HepG2 (cell line): ENCODE measurements around the gene FOSB. TPM values are rescaled to one million over a fixed set of nuclear protein-coding genes. Genes with fewer than 3 reads are reported as not detected.

ENCODE experiments used
- CCDC6 ChIP-seq: sonication (generic); formaldehyde crosslinking; IDR thresholded peaks from 2 replicates; pipeline ENCODE4 v1.8.1; 2022; ENCODE audit warnings: mild to moderate bottlenecking, missing genetic modification reagents, moderate library complexity
- CHD4 ChIP-seq: fragments of 200-600 bp; sonication (generic); IDR thresholded peaks from 2 replicates; pipeline ENCODE4 v1.7.0; 2017; ENCODE audit warnings: mild to moderate bottlenecking, low read length, borderline replicate concordance
- GMEB1 ChIP-seq: sonication (generic); formaldehyde crosslinking; IDR thresholded peaks from 2 replicates; pipeline ENCODE4 v1.5.1; 2020; ENCODE audit warnings: missing genetic modification reagents, mild to moderate bottlenecking, borderline replicate concordance
- MLXIP ChIP-seq: sonication (generic); formaldehyde crosslinking; IDR thresholded peaks from 2 replicates; pipeline ENCODE4 v1.9.0; 2021; ENCODE audit warnings: missing genetic modification reagents, borderline replicate concordance
- RFXAP ChIP-seq: sonication (generic); formaldehyde crosslinking; IDR thresholded peaks from 2 replicates; pipeline ENCODE4 v1.4.0; 2020; ENCODE audit warnings: missing genetic modification reagents, borderline replicate concordance
- SPEN ChIP-seq: sonication (generic); formaldehyde crosslinking; IDR thresholded peaks from 2 replicates; pipeline ENCODE4 v1.5.1; 2020; ENCODE audit warnings: low read depth, mild to moderate bottlenecking, missing genetic modification reagents
- TBL1XR1 ChIP-seq: fragments of 150-350 bp; IDR thresholded peaks from 2 replicates; pipeline ENCODE4 v1.6.1; 2014; ENCODE audit warnings: borderline replicate concordance, low read length; ENCODE audit not compliant: partially characterized antibody
- THAP11 ChIP-seq: IDR thresholded peaks from 2 replicates; pipeline ENCODE4 v1.6.1; 2016; ENCODE audit warnings: missing biosample characterization, missing genetic modification reagents
- TIGD3 ChIP-seq: sonication (generic); formaldehyde crosslinking; IDR thresholded peaks from 2 replicates; pipeline ENCODE4 v1.5.1; 2020; ENCODE audit warnings: mild to moderate bottlenecking, missing genetic modification reagents, borderline replicate concordance
- ZBTB2 ChIP-seq: sonication (generic); formaldehyde crosslinking; IDR thresholded peaks from 2 replicates; pipeline ENCODE4 v1.8.0; 2022; ENCODE audit warnings: low read depth, missing genetic modification reagents
- ZNF354B ChIP-seq: sonication (generic); formaldehyde crosslinking; IDR thresholded peaks from 2 replicates; pipeline ENCODE4 v1.8.0; 2022; ENCODE audit warnings: mild to moderate bottlenecking, missing genetic modification reagents
- ZNF382 ChIP-seq: sonication (generic); formaldehyde crosslinking; IDR thresholded peaks from 2 replicates; pipeline ENCODE4 v1.5.0; 2020; ENCODE audit warnings: missing genetic modification reagents, mild to moderate bottlenecking, borderline replicate concordance
- ZNF383 ChIP-seq: sonication (generic); formaldehyde crosslinking; IDR thresholded peaks from 2 replicates; pipeline ENCODE4 v1.4.0; 2020; ENCODE audit warnings: missing genetic modification reagents, mild to moderate bottlenecking, borderline replicate concordance
- ZNF563 ChIP-seq: sonication (generic); formaldehyde crosslinking; IDR thresholded peaks from 2 replicates; pipeline ENCODE4 v1.8.0; 2022; ENCODE audit warnings: mild to moderate bottlenecking, moderate library complexity, missing genetic modification reagents
- ZNF639 ChIP-seq: conservative IDR thresholded peaks from 2 replicates; pipeline ENCODE4 v1.6.1; 2018; ENCODE audit warnings: missing genetic modification reagents
- polyA plus RNA-seq, 8 experiments: library from polyadenylated mRNA; depleted of rRNA in 3 of 8; stranded (reverse) in 7 of 8; unstranded in 1 of 8; fragments of >200 nt; fragmentation: Illumina TruSeq in 4 of 8; extraction: Trizol in 4 of 8; gene quantifications; 2 replicates each; pipeline versions ENCODE4 v1.2.1 to v1.2.3, GENCODE V29; 2011 to 2016; ENCODE audit warnings: low read depth in 4 of 8, missing spikeins in 1 of 8, mixed read lengths in 1 of 8; ENCODE audit not compliant: insufficient read depth in 1 of 8
- total RNA-seq, 5 experiments: library from RNA; depleted of rRNA; stranded (reverse); fragments of >200 nt; fragmentation: Illumina TruSeq; extraction: Trizol; gene quantifications; 2 replicates each; pipeline ENCODE4 v1.2.3, GENCODE V29; 2016; ENCODE audit warnings: low read depth in 1 of 5
- TF ChIP-seq, protein P1 (sequence below): IDR thresholded peaks from 2 replicates; pipeline ENCODE4 v1.6.1; 2018; ENCODE audit warnings: missing genetic modification reagents, mild to moderate bottlenecking, missing compliant biosample characterization

Gene FOSB
- total and polyA plus RNA-seq, 2 of the 13 experiments (the other 11 are each of a cell fraction or from before 2014, with no cell fraction given) = 2.8 to 6.0 TPM

DNA sequence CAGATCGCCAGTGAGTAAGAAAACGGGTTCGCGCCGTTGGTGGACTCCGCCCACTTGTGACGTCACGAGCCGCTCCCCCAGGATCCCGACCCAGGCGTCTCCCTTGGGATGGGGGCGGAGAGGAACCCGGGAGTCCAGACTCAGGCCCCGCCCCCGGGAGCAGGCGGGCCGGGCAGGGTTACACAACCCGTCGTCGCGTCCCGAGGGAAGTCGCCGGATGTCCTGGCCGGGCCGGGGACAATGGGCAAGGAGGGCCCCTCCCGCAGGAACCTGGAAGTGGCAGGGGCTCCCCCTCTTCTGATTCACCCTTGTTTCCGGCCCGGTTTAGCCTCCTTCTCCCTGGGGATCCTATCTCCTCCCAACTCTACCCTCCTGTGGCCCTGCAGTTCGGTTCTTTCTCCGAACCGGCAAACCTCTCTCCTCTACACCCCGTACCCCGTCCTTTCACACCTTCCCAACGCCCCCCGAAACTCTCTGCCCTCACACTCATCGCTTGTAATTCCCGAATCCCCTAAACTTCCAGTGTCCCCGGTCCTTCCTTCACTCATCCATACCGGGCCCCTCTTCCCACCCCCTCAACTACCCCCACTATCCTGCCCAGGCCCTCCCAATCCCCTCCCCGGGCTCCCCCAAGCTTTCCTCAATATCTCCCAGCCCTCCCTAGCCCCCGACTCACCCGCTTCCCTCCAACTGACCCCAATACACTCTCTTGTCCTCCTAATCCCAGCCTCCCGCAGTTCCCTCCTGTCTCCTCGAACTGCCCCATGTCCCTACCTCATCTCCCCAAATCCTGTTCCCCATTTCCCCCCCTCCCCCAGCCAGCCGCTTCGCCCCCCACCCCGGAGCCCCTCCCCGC lies 24.1 kb upstream of the FOSB start (continued):
- TF ChIP-seq MLXIP (CRISPR knock-in tag) (no peak), ZNF563 (CRISPR knock-in tag) (0 out of 2 replicates have a peak, but pooled peaks have one; percentile 36), SPEN (CRISPR knock-in tag) (peak; percentile 64), TIGD3 (no peak), THAP11 (CRISPR knock-in tag) (peak; percentile 79), RFXAP (CRISPR knock-in tag) (no peak), ZNF383 (CRISPR knock-in tag) (no peak), ZNF354B (CRISPR knock-in tag) (0 out of 2 replicates have a peak, but pooled peaks have one; percentile 38), CHD4 (no peak), TBL1XR1 (peak; percentile 46), CCDC6 (CRISPR knock-in tag) (peak; percentile 71), ZNF382 (no peak), GMEB1 (CRISPR knock-in tag) (peak; percentile 73; the same call in 1 of the 2 replicates), ZBTB2 (CRISPR knock-in tag) (peak; percentile 38; the same call in 1 of the 2 replicates), ZNF639 (peak; percentile 89)
- TF ChIP-seq, protein P1, sequence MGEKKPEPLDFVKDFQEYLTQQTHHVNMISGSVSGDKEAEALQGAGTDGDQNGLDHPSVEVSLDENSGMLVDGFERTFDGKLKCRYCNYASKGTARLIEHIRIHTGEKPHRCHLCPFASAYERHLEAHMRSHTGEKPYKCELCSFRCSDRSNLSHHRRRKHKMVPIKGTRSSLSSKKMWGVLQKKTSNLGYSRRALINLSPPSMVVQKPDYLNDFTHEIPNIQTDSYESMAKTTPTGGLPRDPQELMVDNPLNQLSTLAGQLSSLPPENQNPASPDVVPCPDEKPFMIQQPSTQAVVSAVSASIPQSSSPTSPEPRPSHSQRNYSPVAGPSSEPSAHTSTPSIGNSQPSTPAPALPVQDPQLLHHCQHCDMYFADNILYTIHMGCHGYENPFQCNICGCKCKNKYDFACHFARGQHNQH (CRISPR knock-in tag) = peak; percentile 92
